ENCODE measurements around the gene PINLYP. TPM values are rescaled to one million over a fixed set of nuclear protein-coding genes. Genes with fewer than 3 reads are reported as not detected.

Gene PINLYP
- total and polyA plus RNA-seq, 9 of the 15 experiments (the other 6 are each of a cell fraction or from before 2014, with no cell fraction given), result 1.00 to 6.7 (median 2.2) TPM

DNA sequence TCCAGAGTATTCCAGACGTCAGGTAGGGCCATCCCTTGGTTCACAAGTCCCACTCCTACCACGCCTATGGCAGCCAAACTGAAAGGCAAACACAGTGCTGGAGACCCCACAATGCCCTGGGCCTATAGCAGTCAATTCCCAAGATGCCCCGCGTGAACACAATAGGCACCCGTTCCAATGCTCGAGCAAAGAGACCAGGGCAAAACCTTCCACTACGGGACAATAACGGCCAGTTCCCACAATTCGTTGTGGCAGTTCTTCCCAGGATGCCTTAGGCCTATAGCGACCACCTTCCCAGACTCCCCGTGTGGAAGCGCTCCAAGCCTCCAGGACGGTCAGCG lies 43.3 kb downstream of the PINLYP start (continued):
- TF ChIP-seq, protein P1, sequence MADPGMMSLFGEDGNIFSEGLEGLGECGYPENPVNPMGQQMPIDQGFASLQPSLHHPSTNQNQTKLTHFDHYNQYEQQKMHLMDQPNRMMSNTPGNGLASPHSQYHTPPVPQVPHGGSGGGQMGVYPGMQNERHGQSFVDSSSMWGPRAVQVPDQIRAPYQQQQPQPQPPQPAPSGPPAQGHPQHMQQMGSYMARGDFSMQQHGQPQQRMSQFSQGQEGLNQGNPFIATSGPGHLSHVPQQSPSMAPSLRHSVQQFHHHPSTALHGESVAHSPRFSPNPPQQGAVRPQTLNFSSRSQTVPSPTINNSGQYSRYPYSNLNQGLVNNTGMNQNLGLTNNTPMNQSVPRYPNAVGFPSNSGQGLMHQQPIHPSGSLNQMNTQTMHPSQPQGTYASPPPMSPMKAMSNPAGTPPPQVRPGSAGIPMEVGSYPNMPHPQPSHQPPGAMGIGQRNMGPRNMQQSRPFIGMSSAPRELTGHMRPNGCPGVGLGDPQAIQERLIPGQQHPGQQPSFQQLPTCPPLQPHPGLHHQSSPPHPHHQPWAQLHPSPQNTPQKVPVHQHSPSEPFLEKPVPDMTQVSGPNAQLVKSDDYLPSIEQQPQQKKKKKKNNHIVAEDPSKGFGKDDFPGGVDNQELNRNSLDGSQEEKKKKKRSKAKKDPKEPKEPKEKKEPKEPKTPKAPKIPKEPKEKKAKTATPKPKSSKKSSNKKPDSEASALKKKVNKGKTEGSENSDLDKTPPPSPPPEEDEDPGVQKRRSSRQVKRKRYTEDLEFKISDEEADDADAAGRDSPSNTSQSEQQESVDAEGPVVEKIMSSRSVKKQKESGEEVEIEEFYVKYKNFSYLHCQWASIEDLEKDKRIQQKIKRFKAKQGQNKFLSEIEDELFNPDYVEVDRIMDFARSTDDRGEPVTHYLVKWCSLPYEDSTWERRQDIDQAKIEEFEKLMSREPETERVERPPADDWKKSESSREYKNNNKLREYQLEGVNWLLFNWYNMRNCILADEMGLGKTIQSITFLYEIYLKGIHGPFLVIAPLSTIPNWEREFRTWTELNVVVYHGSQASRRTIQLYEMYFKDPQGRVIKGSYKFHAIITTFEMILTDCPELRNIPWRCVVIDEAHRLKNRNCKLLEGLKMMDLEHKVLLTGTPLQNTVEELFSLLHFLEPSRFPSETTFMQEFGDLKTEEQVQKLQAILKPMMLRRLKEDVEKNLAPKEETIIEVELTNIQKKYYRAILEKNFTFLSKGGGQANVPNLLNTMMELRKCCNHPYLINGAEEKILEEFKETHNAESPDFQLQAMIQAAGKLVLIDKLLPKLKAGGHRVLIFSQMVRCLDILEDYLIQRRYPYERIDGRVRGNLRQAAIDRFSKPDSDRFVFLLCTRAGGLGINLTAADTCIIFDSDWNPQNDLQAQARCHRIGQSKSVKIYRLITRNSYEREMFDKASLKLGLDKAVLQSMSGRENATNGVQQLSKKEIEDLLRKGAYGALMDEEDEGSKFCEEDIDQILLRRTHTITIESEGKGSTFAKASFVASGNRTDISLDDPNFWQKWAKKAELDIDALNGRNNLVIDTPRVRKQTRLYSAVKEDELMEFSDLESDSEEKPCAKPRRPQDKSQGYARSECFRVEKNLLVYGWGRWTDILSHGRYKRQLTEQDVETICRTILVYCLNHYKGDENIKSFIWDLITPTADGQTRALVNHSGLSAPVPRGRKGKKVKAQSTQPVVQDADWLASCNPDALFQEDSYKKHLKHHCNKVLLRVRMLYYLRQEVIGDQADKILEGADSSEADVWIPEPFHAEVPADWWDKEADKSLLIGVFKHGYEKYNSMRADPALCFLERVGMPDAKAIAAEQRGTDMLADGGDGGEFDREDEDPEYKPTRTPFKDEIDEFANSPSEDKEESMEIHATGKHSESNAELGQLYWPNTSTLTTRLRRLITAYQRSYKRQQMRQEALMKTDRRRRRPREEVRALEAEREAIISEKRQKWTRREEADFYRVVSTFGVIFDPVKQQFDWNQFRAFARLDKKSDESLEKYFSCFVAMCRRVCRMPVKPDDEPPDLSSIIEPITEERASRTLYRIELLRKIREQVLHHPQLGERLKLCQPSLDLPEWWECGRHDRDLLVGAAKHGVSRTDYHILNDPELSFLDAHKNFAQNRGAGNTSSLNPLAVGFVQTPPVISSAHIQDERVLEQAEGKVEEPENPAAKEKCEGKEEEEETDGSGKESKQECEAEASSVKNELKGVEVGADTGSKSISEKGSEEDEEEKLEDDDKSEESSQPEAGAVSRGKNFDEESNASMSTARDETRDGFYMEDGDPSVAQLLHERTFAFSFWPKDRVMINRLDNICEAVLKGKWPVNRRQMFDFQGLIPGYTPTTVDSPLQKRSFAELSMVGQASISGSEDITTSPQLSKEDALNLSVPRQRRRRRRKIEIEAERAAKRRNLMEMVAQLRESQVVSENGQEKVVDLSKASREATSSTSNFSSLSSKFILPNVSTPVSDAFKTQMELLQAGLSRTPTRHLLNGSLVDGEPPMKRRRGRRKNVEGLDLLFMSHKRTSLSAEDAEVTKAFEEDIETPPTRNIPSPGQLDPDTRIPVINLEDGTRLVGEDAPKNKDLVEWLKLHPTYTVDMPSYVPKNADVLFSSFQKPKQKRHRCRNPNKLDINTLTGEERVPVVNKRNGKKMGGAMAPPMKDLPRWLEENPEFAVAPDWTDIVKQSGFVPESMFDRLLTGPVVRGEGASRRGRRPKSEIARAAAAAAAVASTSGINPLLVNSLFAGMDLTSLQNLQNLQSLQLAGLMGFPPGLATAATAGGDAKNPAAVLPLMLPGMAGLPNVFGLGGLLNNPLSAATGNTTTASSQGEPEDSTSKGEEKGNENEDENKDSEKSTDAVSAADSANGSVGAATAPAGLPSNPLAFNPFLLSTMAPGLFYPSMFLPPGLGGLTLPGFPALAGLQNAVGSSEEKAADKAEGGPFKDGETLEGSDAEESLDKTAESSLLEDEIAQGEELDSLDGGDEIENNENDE (IDR thresholded peaks at IDR 0.05; ENCODE audit: low read depth, low read length), result no peak
- TF ChIP-seq, protein P2, sequence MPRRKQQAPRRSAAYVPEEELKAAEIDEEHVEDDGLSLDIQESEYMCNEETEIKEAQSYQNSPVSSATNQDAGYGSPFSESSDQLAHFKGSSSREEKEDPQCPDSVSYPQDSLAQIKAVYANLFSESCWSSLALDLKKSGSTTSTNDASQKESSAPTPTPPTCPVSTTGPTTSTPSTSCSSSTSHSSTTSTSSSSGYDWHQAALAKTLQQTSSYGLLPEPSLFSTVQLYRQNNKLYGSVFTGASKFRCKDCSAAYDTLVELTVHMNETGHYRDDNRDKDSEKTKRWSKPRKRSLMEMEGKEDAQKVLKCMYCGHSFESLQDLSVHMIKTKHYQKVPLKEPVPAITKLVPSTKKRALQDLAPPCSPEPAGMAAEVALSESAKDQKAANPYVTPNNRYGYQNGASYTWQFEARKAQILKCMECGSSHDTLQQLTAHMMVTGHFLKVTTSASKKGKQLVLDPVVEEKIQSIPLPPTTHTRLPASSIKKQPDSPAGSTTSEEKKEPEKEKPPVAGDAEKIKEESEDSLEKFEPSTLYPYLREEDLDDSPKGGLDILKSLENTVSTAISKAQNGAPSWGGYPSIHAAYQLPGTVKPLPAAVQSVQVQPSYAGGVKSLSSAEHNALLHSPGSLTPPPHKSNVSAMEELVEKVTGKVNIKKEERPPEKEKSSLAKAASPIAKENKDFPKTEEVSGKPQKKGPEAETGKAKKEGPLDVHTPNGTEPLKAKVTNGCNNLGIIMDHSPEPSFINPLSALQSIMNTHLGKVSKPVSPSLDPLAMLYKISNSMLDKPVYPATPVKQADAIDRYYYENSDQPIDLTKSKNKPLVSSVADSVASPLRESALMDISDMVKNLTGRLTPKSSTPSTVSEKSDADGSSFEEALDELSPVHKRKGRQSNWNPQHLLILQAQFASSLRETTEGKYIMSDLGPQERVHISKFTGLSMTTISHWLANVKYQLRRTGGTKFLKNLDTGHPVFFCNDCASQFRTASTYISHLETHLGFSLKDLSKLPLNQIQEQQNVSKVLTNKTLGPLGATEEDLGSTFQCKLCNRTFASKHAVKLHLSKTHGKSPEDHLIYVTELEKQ (CRISPR knock-in tag; IDR thresholded peaks at IDR 0.05), result no peak
- peak; percentile 0; the same call in 1 of the 2 replicates for TF ChIP-seq ZBTB7A (IDR thresholded peaks at IDR 0.05; ENCODE audit: borderline replicate concordance, control insufficient read depth, low read depth, low read length)
- TF ChIP-seq SMARCC2 (IDR thresholded peaks at IDR 0.05; ENCODE audit: low read depth), result no peak
- peak; percentile 54 for TF ChIP-seq SMARCE1 (IDR thresholded peaks at IDR 0.05)
- no peak for TF ChIP-seq MCM3 (IDR thresholded peaks at IDR 0.05)
- no peak for TF ChIP-seq ZNF695 (CRISPR knock-in tag; IDR thresholded peaks at IDR 0.05)
- TF ChIP-seq ZNF57 (CRISPR knock-in tag; IDR thresholded peaks at IDR 0.05), result no peak
- no peak for TF ChIP-seq ESRRB (CRISPR knock-in tag; IDR thresholded peaks at IDR 0.05; ENCODE audit: borderline replicate concordance)
- no peak for TF ChIP-seq ZNF263 (CRISPR knock-in tag; IDR thresholded peaks at IDR 0.05; ENCODE audit: borderline replicate concordance)
- peak in 1 of 2 experiments; percentile 59; a peak in 1 of 4 replicates for TF ChIP-seq HDAC1 (IDR thresholded peaks at IDR 0.05)
- TF ChIP-seq, protein P3, sequence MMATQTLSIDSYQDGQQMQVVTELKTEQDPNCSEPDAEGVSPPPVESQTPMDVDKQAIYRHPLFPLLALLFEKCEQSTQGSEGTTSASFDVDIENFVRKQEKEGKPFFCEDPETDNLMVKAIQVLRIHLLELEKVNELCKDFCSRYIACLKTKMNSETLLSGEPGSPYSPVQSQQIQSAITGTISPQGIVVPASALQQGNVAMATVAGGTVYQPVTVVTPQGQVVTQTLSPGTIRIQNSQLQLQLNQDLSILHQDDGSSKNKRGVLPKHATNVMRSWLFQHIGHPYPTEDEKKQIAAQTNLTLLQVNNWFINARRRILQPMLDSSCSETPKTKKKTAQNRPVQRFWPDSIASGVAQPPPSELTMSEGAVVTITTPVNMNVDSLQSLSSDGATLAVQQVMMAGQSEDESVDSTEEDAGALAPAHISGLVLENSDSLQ (IDR thresholded peaks at IDR 0.05), result peak; percentile 26; the same call in 1 of the 2 replicates

All from K562 (cell line).